Suprapubic skin (tissue), 4 donors: ENCODE data around the gene DRD4. TPM values are rescaled to one million over a fixed set of nuclear protein-coding genes. Genes with fewer than 3 reads are reported as not detected.

ENCODE experiments used
- total RNA-seq, 4 donors: library from RNA; depleted of rRNA; stranded (reverse); fragments of >200 nt; gene quantifications; one replicate each; pipeline ENCODE4 v1.1.0, GENCODE V29; 2016

The DRD4 gene
- total RNA-seq, 4 donors from 2014 or later: 0.97 to 1.2 TPM; not detected in 2

Other genes starting within 250 kb of the DRD4 start
- 100 to 1,000 TPM; 318 to 486 (median 428) TPM for gene PKP3, start 243.1 kb upstream of the DRD4 start, total RNA-seq
- 10 to 100 TPM; 14.2 to 26.0 (median 16.5) TPM for gene SIGIRR, start 222.3 kb upstream of the DRD4 start, total RNA-seq
- 100 to 1,000 TPM in 2 of 4 donors, 10 to 100 TPM in 2; 76.8 to 166 (median 103) TPM for gene ANO9, start 195.3 kb upstream of the DRD4 start, total RNA-seq
- gene PTDSS2, start 187.0 kb upstream of the DRD4 start, total RNA-seq: 10 to 100 TPM; 22.3 to 31.0 (median 25.3) TPM
- gene RNH1, start 130.0 kb upstream of the DRD4 start, total RNA-seq: 100 to 1,000 TPM; 378 to 392 (median 383) TPM
- 100 to 1,000 TPM in 2 of 4 donors, 10 to 100 TPM in 2; 82.9 to 131 (median 96.2) TPM for gene HRAS, start 101.7 kb upstream of the DRD4 start, total RNA-seq
- gene LRRC56, start 99.7 kb upstream of the DRD4 start, total RNA-seq: 1 to 10 TPM; 1.7 to 2.4 (median 2.1) TPM
- 10 to 100 TPM in 1 of 4 donors, 1 to 10 TPM in 3; 6.3 to 17.8 (median 8.7) TPM for gene LMNTD2, start 76.5 kb upstream of the DRD4 start, total RNA-seq
- 100 to 1,000 TPM in 1 of 4 donors, 10 to 100 TPM in 3; 82.6 to 113 (median 87.0) TPM for gene RASSF7, start 76.3 kb upstream of the DRD4 start, total RNA-seq
- 10 to 100 TPM; 27.9 to 55.6 (median 42.0) TPM for gene PHRF1, start 60.8 kb upstream of the DRD4 start, total RNA-seq
- 10 to 100 TPM; 20.9 to 34.0 (median 26.6) TPM for gene IRF7, start 21.3 kb upstream of the DRD4 start, total RNA-seq
- 1 to 10 TPM in 1 of 4 donors, under 1 TPM in 1, not detected in 2; 0.53 to 1.1 TPM for gene CDHR5, start 12.3 kb upstream of the DRD4 start, total RNA-seq
- gene SCT, start 10.1 kb upstream of the DRD4 start, total RNA-seq: not detected
- 10 to 100 TPM; 37.0 to 60.6 (median 43.7) TPM for gene DEAF1, start 58.0 kb downstream of the DRD4 start, total RNA-seq
- gene TMEM80, start 58.5 kb downstream of the DRD4 start, total RNA-seq: 10 to 100 TPM; 31.5 to 53.6 (median 39.1) TPM
- 100 to 1,000 TPM; 107 to 193 (median 140) TPM for gene EPS8L2, start 69.0 kb downstream of the DRD4 start, total RNA-seq
- gene TALDO1, start 110.2 kb downstream of the DRD4 start, total RNA-seq: 100 to 1,000 TPM; 107 to 197 (median 179) TPM
- 10 to 100 TPM; 27.2 to 68.2 (median 46.0) TPM for gene GATD1, start 140.2 kb downstream of the DRD4 start, total RNA-seq
- not detected for gene CEND1, start 152.8 kb downstream of the DRD4 start, total RNA-seq
- 10 to 100 TPM; 11.2 to 14.7 (median 13.7) TPM for gene SLC25A22, start 161.0 kb downstream of the DRD4 start, total RNA-seq
- 10 to 100 TPM; 14.1 to 71.9 (median 33.5) TPM for gene PIDD1, start 168.0 kb downstream of the DRD4 start, total RNA-seq
- gene RPLP2, start 172.7 kb downstream of the DRD4 start, total RNA-seq: 1,000 to 10,000 TPM in 2 of 4 donors, 100 to 1,000 TPM in 2; 692 to 1,129 (median 991) TPM
- gene PNPLA2, start 181.6 kb downstream of the DRD4 start, total RNA-seq: 100 to 1,000 TPM in 1 of 4 donors, 10 to 100 TPM in 3; 74.9 to 117 (median 85.9) TPM
- gene CRACR2B, start 190.7 kb downstream of the DRD4 start, total RNA-seq: 10 to 100 TPM; 14.0 to 35.5 (median 29.6) TPM
- gene CD151, start 195.7 kb downstream of the DRD4 start, total RNA-seq: 100 to 1,000 TPM; 108 to 162 (median 150) TPM
- 10 to 100 TPM; 31.1 to 76.4 (median 56.4) TPM for gene POLR2L, start 205.3 kb downstream of the DRD4 start, total RNA-seq
- 10 to 100 TPM; 47.1 to 78.9 (median 59.7) TPM for gene TSPAN4, start 205.6 kb downstream of the DRD4 start, total RNA-seq